ENCODE results near the gene SLC35B2.
A peak's percentile ranks its signal among the peaks of the same experiment; 100 is the strongest.

The SLC35B2 gene

DNA sequence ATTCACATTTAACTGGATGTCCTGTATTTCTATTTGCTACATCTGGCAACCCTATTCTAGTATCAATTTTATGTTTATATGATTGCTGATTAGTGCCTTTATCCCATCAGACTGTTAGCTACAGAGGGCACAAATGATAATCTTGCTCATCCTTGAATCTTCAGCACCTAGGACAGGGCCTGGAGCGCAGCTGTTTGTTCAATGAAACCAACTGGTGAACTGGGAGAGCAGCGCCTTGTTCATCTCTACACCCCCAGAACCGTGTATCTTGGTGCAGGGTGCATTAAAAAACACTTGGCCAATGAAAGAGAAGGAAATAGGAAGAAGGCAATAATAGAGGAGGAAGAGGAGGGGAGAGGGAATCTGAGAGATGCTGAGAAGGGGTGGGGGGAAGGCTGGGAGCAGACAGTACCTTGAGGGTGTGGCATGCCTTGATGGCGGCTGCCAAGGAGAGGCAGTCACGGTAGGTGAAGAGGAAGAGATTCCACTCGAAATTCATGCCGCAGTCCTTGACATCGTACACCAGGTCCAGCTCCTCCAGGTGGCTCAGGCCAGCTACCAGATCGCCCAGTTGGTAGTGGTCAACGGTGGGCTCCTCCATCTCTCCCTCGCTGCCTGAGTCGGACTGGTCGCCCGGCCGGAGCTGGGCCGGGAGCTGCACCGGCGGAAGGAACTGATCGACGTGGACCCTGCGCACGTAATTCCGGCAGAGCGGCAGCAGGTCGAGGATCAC is 28.4 kb upstream of the SLC35B2 start:
- DNase-seq, result peak in 3 of 4 experiments; percentile 29 to 39 (median 34)

DNA sequence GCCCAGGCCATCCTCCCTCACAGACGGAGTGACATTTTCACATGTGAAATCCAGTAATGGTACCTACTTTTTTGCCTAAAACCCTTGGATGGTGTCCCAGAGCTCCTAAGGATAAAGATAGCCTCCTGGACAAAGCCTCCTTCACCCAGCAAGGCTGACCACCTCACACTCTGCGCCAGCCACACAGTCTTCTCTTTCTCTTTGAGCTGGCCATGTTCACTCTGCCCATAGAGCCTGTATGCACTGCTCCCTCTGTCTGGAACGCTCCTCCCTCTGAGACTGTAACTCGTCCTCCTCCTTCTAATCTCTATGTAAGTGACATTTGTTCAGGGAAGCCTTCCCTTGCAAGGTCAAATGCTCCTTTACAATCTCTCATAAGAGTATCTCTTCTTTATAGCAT is 27.5 kb upstream of the SLC35B2 start:
- DNase-seq, result no peak

DNA sequence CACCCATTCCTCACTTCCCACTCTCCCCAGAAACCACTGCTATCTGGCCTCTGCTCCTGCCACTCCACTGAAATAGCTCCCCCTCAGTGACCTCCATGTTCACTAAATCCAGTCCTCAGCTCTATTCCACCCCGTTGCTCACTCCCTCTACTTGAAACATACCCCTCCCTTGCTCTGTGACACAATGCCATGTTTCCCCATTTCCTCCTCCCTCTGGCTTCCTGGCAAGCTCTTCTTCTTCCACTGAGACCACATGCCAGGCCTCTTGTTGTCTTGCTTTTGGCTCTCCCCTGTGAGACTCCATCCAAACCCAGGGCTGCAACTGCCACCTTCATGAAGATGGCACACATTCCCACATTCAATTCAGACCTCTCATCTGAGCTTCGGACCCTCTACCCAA is 26.8 kb upstream of the SLC35B2 start:
- peak; percentile 30 to 43 (median 37) for DNase-seq

DNA sequence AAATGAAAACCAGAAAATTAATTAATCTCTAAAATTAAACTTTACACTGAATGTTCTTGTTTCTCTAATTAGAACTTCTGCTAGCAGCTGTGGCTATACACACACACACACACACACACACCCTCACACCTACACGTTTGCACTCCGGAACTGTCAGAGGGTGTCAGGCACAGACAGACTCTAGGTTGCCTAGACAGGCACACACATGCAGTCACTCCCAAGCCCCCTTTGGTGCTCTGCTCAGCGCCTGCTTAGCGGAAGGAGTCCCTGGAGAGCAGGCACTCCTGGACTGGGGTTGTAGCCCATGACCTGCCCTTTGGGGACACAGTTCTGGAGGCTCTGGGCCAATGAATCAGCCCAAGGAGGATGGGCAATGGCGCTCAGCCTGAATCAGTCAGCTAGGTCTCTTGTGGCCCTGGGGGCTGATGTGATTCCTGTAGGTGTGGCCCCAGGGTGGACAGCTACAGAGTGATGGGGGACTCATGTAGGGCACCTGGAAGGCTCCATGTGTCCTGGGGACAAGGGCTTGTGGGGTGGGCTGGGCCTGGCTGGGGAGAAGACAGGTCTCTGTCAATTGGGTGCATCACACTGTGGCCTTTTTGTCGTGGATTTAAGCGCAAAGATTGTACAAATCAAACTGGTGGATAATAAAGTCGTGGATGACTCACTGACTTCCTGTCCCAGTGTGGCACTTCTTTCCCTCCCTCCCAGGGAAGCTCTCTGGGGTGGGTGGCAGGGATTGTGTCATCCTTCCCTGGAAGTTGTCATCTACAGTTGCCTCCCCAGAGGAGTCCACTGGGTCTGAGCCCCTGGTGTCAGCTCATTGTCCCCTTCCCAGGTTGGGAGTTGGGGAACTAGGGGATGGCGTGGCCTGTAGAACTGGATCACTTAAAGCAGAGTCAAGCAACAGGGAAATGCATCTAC is 21.7 kb upstream of the SLC35B2 start:
- DNase-seq, result peak; percentile 41 to 62 (median 55)

DNA sequence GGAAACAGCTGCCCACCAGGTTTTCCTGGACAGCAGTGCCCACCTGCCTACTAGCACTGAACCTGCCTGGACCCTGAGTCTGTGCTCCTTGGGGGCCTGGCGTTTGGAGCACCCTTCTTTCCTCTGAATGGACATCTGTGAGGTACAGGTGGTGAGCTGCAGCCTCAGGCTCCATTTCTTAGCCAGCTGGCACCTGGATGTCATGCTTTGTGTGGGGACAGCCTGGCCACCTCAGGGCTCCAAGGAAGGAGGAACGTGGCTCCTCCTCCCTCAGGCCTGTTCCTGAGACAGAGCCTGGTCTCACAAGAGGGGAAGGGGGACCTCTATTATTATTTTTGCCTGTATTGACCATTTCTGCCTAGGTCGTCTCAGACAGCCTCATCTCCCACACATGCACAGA is 21.0 kb upstream of the SLC35B2 start:
- DNase-seq, result no peak

DNA sequence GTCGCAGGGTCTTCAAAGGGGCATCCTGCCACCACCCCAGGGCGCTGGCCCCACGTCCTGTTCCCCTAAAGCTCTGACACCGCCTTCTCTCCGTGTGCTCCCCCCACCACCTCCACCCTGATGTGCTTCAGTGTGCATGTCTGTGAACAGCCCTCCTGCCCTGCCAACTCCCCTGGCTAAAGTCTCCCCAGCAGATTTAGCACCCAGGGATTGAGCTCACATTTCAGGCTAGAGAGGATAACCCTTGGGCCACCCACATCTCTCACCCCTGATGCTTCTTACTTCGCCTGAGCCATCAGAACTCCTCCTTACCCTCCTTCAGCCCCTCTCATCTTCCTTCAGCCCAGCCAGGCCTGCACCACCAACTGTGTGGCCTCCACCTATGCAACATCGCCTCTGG is 20.4 kb upstream of the SLC35B2 start:
- no peak for DNase-seq

DNA sequence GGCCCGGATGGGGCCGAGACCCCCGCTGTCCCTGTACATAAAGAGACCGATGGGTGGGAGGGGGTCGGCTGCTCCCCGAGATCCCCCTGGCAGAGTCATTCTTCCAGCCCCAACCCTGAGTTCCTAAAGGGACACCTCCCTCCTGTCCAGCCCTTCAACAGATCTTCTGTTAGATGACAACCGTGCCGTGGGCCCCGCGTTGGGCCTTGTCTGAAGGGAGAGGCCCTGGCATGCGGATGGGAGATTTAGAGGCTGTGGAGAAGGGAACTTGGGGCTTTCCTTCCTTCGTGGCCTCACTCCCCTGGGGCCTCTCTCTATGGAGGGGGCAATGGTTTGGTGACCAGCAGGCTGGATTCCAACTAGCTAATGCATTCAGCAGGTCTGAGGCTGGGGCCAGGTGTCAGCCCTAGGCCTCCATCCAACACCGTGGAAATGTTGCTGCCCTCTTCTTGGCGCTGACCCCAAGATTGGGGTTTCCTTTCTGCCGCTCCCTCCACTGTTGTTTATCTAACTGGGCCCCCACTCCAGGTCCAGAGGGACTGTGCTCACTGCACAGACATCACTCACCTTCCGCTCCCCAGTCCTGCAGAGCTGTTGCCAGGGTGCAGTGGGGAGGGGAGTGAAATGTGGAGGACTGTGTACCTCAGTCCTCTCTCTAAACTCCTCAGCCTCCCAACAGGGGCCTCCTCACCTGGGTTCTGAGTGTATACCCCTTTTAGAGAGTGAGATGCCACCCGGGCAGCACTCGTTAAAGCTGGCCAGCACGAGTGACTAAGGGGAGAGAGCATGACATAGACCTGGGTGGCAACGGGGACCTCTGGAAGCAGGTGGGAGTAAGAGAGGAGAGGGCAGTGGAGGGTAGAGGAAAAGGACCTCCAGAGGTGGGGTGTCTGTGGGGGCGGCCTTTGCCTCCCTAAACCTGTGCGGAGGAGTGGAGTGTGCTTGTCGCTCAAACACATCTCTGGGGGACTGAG is 19.6 kb upstream of the SLC35B2 start:
- DNase-seq, result no peak

DNA sequence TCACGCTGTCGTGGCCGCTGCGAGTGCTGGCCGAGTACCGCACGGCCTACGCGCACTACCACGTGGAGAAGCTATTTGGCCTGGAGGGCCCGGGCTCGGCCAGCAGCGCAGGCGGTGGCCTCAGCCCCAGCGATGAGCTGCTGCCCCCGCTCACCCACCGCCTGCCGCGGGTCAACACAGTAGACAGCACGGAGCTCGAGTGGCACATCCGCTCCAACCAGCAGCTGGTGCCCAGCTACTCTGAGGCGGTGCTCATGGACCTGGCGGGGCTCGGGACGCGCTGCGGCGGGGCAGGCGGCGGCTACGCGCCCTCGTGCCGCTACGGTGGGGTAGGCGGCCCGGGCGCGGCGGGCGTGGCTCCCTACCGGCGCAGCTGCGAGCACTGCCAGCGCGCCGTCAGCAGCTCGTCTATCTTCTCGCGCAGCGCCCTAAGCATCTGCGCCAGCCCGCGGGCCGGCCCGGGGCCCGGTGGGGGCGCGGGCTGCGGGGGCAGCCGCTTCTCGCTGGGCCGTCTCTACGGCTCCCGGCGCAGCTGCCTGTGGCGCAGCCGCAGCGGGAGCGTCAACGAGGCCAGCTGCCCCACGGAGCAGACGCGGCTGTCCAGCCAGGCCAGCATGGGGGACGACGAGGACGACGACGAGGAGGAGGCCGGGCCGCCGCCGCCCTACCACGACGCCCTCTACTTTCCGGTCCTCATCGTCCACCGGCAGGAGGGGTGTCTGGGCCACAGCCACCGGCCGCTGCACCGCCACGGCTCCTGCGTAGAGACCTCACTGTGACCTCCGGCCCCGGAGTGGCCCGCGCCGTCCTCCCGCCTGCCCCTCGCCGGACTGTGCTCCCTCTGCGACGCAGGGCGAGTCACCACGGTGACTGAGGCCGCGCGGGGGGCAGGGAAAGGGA is 18.7 kb upstream of the SLC35B2 start:
- peak in 2 of 4 experiments; percentile 28 to 50 for DNase-seq

DNA sequence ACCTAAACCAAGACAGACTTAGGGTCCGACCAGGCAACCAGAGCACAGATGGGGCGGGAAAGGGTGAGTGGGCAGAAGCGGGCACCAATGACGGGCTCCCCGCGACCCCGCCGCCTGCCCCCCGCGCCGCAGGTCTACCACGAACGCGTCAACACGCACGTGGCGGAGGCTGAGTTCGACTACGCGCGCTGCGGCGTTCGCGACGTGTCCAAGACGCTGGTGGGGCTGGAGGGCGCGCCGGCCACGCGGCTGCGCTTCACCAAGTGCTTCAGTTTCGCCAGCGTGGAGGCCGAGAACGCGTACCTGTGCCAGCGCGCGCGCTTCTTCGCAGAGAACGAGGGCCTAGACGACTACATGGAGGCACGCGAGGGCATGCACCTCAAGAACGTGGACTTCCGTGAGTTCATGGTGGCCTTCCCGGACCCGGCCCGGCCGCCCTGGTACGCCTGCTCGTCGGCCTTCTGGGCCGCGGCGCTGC is 18.0 kb upstream of the SLC35B2 start:
- DNase-seq, result no peak

DNA sequence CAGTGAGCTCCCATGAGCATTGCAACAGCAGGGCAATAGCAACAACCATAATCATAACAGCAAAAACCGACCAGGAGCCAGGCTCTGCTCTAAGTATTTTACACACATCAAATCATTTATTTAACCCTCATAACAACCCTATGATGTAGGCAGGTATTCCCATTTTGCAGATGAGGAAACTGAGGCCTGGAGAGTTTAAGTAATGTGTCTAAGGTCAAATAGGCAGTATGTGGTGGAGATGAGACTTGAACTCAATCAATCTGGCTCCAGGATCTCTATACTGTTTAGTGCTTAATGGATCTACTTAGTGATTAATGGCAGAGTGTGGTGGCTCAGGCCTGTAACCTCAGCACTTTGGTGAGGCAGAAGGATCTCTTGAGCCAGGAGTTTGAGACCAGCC is 16.3 kb upstream of the SLC35B2 start:
- no peak for DNase-seq

DNA sequence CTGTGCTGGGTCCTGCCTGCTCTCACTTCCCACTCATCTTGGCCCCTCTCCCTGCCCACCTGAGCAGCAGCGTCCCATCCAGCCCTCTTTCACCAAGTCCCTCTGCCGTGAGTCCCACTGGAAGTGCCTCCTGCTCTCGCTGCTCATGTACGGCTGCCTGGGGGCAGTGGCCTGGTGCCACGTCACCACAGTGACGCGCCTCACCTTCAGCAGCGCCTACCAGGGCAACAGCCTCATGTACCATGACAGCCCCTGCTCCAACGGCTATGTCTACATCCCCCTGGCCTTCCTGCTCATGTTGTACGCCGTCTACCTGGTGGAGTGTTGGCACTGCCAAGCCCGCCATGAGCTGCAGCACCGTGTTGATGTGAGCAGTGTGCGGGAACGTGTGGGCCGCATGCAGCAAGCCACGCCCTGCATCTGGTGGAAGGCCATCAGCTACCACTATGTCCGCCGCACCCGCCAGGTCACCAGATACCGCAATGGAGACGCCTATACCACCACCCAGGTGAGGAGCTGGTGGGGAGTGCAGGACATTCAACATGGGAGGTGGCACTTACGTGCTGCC is 15.8 kb upstream of the SLC35B2 start:
- DNase-seq, result no peak

DNA sequence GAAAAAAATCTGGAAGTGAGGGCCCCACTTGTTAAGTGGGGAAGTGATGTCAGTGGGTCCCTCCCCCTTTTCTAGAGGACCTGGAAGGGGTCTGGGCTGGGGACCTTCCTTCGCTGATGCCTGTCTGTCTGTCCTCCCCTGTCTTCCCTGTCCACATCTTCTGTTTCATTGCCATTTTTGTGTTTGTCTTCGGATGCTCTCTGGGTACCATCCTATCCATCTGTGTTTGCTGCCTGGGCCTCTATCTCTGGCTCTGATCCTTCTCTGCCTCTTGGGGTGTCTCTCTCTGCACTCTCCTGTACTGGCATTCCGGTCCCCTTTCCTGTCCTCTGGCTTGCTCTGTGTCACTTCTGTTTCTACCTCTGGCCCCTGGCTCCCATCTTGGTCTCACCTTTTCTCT is 15.2 kb upstream of the SLC35B2 start:
- DNase-seq, result no peak

DNA sequence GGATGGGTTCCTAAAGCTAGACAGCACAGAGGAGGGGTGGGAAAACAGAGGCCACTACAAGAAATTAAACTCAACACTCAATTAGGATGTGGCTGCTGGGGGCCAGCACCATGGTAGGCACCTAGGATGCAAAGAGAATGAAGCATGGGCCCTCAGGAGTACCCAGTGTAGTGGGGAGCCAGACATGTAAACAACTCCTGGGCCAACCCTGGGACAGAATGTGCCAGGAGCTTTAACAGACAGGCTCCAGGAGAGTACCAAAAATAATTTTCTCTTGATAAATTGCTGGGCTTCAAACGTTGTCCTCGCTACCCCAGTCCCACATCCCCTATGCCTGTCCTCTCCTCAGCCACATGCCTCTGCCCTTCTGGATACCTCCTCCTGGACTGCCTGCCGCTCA is 14.6 kb upstream of the SLC35B2 start:
- DNase-seq, result no peak

DNA sequence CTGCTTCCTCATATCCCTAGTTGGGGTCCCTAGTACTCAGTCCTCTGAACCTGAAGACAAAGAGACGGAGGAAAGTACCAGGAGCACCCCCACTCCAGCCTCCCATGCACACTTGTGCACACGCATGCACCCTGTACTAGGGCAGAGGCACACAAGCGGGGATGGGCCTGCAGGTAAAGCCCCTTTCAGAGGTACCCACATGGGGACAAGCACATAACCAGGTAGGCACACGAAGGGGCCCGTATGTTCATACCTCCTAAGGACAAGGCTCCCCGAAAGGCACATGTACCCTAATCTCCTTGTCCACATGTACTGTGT is 14.0 kb upstream of the SLC35B2 start:
- DNase-seq, result no peak

DNA sequence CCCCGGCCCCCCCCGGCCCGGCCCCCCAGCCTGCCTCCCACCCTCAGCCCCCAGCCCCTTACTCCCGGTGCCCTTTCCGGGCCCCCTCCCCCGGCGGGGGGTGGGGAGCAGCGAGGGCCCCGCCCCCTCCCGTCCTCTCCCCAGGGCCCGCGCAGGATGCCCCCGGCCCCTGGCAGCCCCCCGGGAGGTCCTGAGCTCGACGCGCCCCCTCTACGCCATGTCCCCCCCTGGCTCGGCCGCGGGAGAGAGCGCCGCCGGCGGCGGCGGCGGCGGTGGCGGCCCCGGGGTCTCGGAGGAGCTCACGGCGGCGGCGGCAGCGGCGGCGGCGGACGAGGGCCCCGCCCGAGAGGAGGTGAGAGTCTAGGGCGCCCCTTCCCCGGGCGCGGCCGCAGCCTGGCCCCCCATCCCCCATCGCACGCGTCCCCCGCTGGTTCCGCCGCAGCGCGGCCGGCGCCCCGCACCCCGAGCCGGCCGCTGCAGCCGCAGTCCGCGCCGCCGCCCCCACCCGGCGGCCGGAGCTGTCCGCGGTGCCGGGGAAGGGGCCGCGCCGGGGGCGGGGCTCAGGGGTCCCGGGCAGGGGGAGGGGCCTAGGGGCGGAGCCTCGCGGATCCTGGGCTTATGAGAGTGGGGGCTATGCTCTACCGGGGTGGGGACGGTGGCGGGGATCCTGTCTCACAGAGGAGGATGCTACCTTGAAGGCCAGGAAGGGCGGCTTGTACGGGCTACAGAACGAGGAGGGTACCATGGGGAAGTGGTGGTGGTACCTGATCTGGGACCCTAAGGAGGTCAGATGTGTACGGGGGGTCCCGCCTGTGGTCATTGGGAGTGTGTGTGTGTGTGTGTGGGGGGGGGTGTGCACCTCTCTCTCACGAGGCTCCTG is 13.4 kb upstream of the SLC35B2 start:
- no peak for DNase-seq

DNA sequence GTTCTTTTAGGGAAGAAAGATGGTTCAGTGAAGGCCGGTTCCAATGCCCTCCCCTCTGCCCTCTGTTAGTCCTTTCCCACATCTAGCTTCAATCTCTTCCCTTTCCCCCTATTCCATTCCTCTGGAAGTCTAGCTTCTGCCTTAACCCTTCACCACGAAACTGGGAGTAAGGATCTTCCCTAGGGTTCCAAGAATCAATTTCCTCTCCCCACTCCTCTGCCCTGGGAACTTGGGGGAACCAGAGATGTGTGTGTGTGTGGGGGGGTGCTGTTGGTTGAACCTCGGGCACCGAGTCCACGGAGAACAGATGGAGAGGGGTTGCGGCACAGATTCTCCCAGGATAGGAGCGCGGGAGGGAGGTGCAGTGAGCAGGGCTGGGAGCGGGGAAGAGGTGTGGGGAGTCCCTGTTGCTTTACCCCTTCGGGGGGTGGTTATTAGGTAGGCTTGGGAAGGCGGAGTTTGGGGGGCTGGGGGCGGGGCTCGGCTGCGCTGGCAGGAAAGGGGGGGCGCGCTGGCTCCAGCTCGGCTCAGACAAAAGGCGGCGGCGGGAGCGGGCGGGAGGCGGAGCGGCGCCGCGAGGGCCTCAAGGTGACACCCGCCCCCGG is 12.7 kb upstream of the SLC35B2 start, which contains the start of gene TMEM151B:
TSS of gene TMEM151B (plus strand) at position 530 of the 605 bp plus-strand sequence. CDS start 293 bp downstream, outside the sequence.
- DNase-seq, result no peak

DNA sequence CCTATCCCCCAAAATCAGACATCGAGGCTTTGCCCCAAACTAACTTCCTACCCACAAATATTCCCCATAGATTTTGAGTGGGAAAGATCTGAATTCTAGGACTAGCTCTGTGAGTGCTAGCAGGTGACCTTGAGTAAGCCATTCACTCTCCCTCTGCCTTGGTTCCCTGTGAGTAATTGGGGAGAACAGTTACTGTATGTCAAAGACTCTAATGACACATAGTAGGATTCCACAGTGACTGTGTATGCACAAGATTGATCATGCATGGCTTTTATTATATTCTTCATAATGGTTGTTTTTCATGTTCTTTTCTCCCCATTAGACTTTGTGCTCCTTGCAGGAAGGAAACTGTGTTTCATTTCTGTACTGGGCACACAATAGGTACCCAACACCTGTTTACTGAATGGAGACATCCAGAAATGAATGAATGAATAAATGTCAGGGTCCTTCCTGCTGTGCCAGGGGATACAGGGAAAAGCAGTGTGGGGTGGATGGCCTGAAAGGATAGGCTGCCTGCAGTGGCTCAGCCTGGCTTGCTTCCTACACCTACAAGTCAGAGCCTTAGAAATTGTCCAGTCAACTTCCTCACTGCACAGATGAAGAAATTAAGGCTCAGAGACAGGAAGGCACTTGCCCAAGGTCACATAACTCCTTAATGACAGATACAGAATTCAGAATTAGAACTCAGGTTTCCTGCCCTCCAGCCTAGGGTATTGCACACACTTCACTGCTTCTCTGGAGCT is 12.0 kb upstream of the SLC35B2 start:
- peak; percentile 43 to 74 (median 67) for DNase-seq

DNA sequence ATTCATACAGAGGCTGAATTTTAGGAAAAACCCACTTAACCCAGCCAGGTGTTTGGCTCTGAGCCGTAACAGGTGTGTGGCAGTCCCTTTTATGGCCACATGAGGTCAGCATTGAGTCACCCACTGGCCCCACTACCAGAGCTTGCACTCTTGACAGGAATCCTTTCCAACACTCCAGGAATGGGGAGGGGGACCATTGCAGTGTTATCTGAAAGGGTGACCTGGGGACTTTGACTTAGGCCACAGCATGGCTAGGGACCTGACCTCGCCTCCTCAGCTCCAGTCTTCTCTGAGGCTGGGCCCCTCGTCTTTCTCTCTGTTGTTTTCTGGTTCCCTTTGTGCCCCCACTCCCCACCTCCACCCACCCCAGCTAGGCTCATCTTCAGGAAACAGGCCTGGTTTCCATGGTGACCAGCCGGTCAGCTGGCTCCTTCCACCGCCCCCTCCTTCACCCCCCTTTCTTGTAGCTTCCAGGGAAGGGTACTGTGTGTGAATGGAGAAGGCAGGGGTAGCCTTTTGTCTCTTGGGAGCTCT is 10.8 kb upstream of the SLC35B2 start:
- DNase-seq, result peak; percentile 36 to 67 (median 52)

DNA sequence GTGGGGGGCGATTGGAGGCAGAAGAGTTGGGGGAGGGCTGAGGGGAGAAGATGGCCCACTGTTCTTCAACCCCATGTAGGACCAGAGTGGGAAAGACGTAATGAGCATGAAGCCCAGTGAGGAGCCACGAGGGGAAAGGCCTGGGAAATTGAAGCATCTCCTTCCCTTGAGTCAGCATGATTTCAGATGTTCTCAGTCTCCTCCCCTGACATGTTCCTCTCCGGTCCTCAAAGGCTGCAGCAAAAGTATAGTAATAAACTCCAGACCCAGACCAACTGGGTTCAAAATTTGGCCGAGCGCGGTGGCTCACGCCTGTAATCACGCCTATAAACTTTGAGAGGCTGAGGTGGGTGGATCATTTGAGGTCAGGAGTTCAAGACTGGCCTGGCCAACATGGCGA is 9.9 kb upstream of the SLC35B2 start:
- DNase-seq, result no peak
